Mononuclear cell (primary cell): Measurements from ENCODE around the gene IER2. TPM values are rescaled to one million over a fixed set of nuclear protein-coding genes. Genes with fewer than 3 reads are reported as not detected.
"Not testable (repeated sequence)": the region's sequence is repeated elsewhere in the genome, so short reads cannot be mapped to it uniquely, and the experiment has no call there.

Source experiments
- H3K27me3 ChIP-seq: 2 replicates; pipeline ENCODE4 v1.6.0; 2011; ENCODE audit warnings: low read length, control low read depth; ENCODE audit not compliant: insufficient read depth
- H3K4me1 ChIP-seq: 2 replicates; pipeline ENCODE4 v1.5.1; 2011; ENCODE audit warnings: mild to moderate bottlenecking, low read length, control low read depth; ENCODE audit not compliant: insufficient read depth
- H3K4me3 ChIP-seq: 2 replicates; pipeline ENCODE4 v1.5.1; 2011; ENCODE audit warnings: mild to moderate bottlenecking, low read length, moderate library complexity
- H3K9me3 ChIP-seq: 2 replicates; pipeline ENCODE4 v1.5.1; 2011; ENCODE audit warnings: low read depth, mild to moderate bottlenecking, control low read depth, low read length
- total RNA-seq: library from RNA; depleted of rRNA; stranded (reverse); fragments of >200 nt; gene quantifications from one replicate; pipeline ENCODE4 v1.2.3, GENCODE V29; 2012

IER2 gene
- total RNA-seq, 1 donor, result 222 TPM

GRCh38 chr19:13163609-13164342 lies 13.6 kb downstream of the IER2 start:
- Histone ChIP-seq H3K9me3 (no peaks in the 10 kb centered on the region), H3K4me3 (peak overlapping the region; percentile 50), H3K4me1 (peaks cover 95% of the 10 kb centered on the region), H3K27me3 (no peaks in the 10 kb centered on the region)

GRCh38 chr19:13164343-13165161 lies 14.3 kb downstream of the IER2 start:
- Histone ChIP-seq H3K4me1 (peaks cover 95% of the 10 kb centered on the region), H3K27me3 (no peaks in the 10 kb centered on the region), H3K9me3 (no peaks in the 10 kb centered on the region), H3K4me3 (peak overlapping the region; percentile 14)

GRCh38 chr19:13165162-13165997 lies 15.2 kb downstream of the IER2 start:
- Histone ChIP-seq H3K4me1 (peaks cover 98% of the 10 kb centered on the region), H3K4me3 (no peak overlapping the region), H3K27me3 (no peaks in the 10 kb centered on the region), H3K9me3 (no peaks in the 10 kb centered on the region)

- not testable (repeated sequence) for H3K9me3 ChIP-seq, H3K4me3 ChIP-seq, H3K27me3 ChIP-seq
Measured at GRCh38 chr19:13166151-13166550, 15.9 kb downstream of the IER2 start.

GRCh38 chr19:13169769-13170168 lies 19.6 kb downstream of the IER2 start:
- H3K9me3 ChIP-seq, result no peaks in the 10 kb centered on the region

More at GRCh38 chr19:13166151-13166550, 15.9 kb downstream of the IER2 start:
- H3K4me1 ChIP-seq, result peaks cover 98% of the 10 kb centered on the region

GRCh38 chr19:13171146-13171545 lies 20.9 kb downstream of the IER2 start:
- Histone ChIP-seq H3K4me3 (no peak overlapping the region), H3K27me3 (no peaks in the 10 kb centered on the region), H3K9me3 (no peaks in the 10 kb centered on the region), H3K4me1 (peaks cover 76% of the 10 kb centered on the region)

More at GRCh38 chr19:13169769-13170168, 19.6 kb downstream of the IER2 start:
- H3K4me3 ChIP-seq, result no peak overlapping the region
- H3K4me1 ChIP-seq, result peaks cover 90% of the 10 kb centered on the region
- H3K27me3 ChIP-seq, result no peaks in the 10 kb centered on the region

- Histone ChIP-seq H3K9me3 (no peaks in the 10 kb centered on the region), H3K27me3 (no peaks in the 10 kb centered on the region), H3K4me3 (no peak overlapping the region), H3K4me1 (peaks cover 62% of the 10 kb centered on the region)
Measured at GRCh38 chr19:13172346-13173138, 22.3 kb downstream of the IER2 start.

GRCh38 chr19:13173139-13173737 lies 23.0 kb downstream of the IER2 start:
- Histone ChIP-seq H3K27me3 (no peaks in the 10 kb centered on the region), H3K9me3 (no peaks in the 10 kb centered on the region), H3K4me1 (peaks cover 57% of the 10 kb centered on the region), H3K4me3 (no peak overlapping the region)

GRCh38 chr19:13176345-13176744 lies 26.1 kb downstream of the IER2 start:
- H3K27me3 ChIP-seq, result no peaks in the 10 kb centered on the region
- H3K4me1 ChIP-seq, result peaks cover 37% of the 10 kb centered on the region
- H3K4me3 ChIP-seq, result no peak overlapping the region
- no peaks in the 10 kb centered on the region for H3K9me3 ChIP-seq

GRCh38 chr19:13177584-13177983 lies 27.4 kb downstream of the IER2 start:
- H3K4me3 ChIP-seq, H3K9me3 ChIP-seq, H3K27me3 ChIP-seq: not testable (repeated sequence)
- peaks cover 34% of the 10 kb centered on the region for H3K4me1 ChIP-seq

GRCh38 chr19:13178291-13178690 lies 28.1 kb downstream of the IER2 start:
- H3K4me1 ChIP-seq, result peaks cover 27% of the 10 kb centered on the region
- not testable (repeated sequence) for H3K4me3 ChIP-seq

GRCh38 chr19:13181747-13182388 lies 31.7 kb downstream of the IER2 start:
- Histone ChIP-seq H3K27me3 (no peaks in the 10 kb centered on the region), H3K4me1 (peaks cover 20% of the 10 kb centered on the region), H3K9me3 (no peaks in the 10 kb centered on the region), H3K4me3 (no peak overlapping the region)

More at GRCh38 chr19:13178291-13178690, 28.1 kb downstream of the IER2 start:
- not testable (repeated sequence) for H3K9me3 ChIP-seq, H3K27me3 ChIP-seq

GRCh38 chr19:13184926-13185325 lies 34.7 kb downstream of the IER2 start:
- not testable (repeated sequence) for H3K4me3 ChIP-seq, H3K9me3 ChIP-seq, H3K27me3 ChIP-seq
- peaks cover 23% of the 10 kb centered on the region for H3K4me1 ChIP-seq
